PC-9 (cell line): Measurements from ENCODE around the gene ANGEL2. TPM values are rescaled to one million over a fixed set of nuclear protein-coding genes. Genes with fewer than 3 reads are reported as not detected.

Experiments used
- BruUV-seq: library from RNA; stranded (reverse); fragments of 400-500 nt; replicated peaks from 2 replicates; lab custom pipeline; 2021; lab: Mats Ljungman, UMichigan
- CTCF ChIA-PET: fragments of 300-600 bp; sonication (Branson Sonifier 250); formaldehyde crosslinking; loops from one replicate; lab custom pipeline; 2022; ENCODE audit warnings: antibody characterized with exemption; lab: Charles Lee
- POLR2A ChIA-PET: fragments of 300-600 bp; sonication (Branson Sonifier 250); formaldehyde crosslinking; loops from one replicate; lab custom pipeline; 2022; ENCODE audit warnings: antibody characterized with exemption; ENCODE audit not compliant: unreplicated experiment; lab: Charles Lee
- DNase-seq, 2 experiments: peaks; one replicate each; pipeline versions ENCODE4 v3.0.0 to v3.0.0-alpha.2; 2015 to 2022; ENCODE audit warnings: mixed read lengths in 1 of 2
- H2AFZ ChIP-seq: fragments of 200-600 bp; sonication (generic); 2 replicates; pipeline ENCODE4 v1.8.1; 2017; ENCODE audit warnings: antibody characterized with exemption
- H3F3A ChIP-seq: fragments of 200-600 bp; sonication (generic); 2 replicates; pipeline ENCODE4 v1.8.1; 2017; ENCODE audit warnings: antibody characterized with exemption, mild to moderate bottlenecking, low read depth; ENCODE audit not compliant: insufficient read depth
- H3K27ac ChIP-seq: fragments of 200-600 bp; sonication (generic); 2 replicates; pipeline ENCODE4 v1.6.1; 2016; ENCODE audit warnings: mixed run types
- H3K27me3 ChIP-seq: fragments of 200-600 bp; sonication (generic); 2 replicates; pipeline ENCODE4 v1.6.1; 2016; ENCODE audit warnings: low read depth, mixed run types; ENCODE audit not compliant: insufficient read depth
- H3K36me3 ChIP-seq: fragments of 200-600 bp; sonication (generic); 2 replicates; pipeline ENCODE4 v1.6.1; 2016; ENCODE audit warnings: low read depth, mixed run types
- H3K4me1 ChIP-seq: fragments of 200-600 bp; sonication (generic); replicated peaks from 2 replicates; pipeline ENCODE4 v1.6.1; 2016; ENCODE audit warnings: mixed run types; ENCODE audit not compliant: insufficient read depth
- H3K4me2 ChIP-seq: fragments of 200-600 bp; sonication (generic); 2 replicates; pipeline ENCODE4 v1.6.1; 2017; ENCODE audit warnings: mixed run types
- H3K4me3 ChIP-seq: fragments of 200-600 bp; sonication (generic); 2 replicates; pipeline ENCODE4 v1.6.1; 2016; ENCODE audit warnings: mixed run types
- H3K79me2 ChIP-seq: fragments of 200-600 bp; sonication (generic); 2 replicates; pipeline ENCODE4 v1.6.1; 2017; ENCODE audit warnings: low read depth, mixed run types
- H3K9me2 ChIP-seq: fragments of 200-600 bp; sonication (generic); 2 replicates; pipeline ENCODE4 v1.8.1; 2017; ENCODE audit warnings: mild to moderate bottlenecking; ENCODE audit not compliant: insufficient read depth
- H3K9me3 ChIP-seq: fragments of 200-600 bp; sonication (generic); 2 replicates; pipeline ENCODE4 v1.8.1; 2016; ENCODE audit warnings: low read depth; ENCODE audit not compliant: insufficient read depth
- H4K20me1 ChIP-seq: fragments of 200-600 bp; sonication (generic); 2 replicates; pipeline ENCODE4 v1.8.1; 2017; ENCODE audit not compliant: insufficient read depth
- EZH2 ChIP-seq: fragments of 200-600 bp; sonication (generic); IDR thresholded peaks from 2 replicates; pipeline ENCODE4 v1.8.0; 2017; ENCODE audit warnings: antibody characterized with exemption, low read depth
- intact Hi-C: fragments of 100-400 bp; cut with micrococcal nuclease; formaldehyde crosslinking; loops from one replicate; pipeline ENCODE4 v1.10.0; 2022; ENCODE audit not compliant: unreplicated experiment
- total RNA-seq: library from RNA; stranded (reverse); gene quantifications from 2 replicates; pipeline ENCODE4 v1.2.3, GENCODE V29; 2021
- TF ChIP-seq, protein P1 (sequence below): fragments of 200-600 bp; sonication (generic); conservative IDR thresholded peaks from 2 replicates; pipeline ENCODE4 v1.6.1; 2017; ENCODE audit warnings: mixed run types, antibody characterized with exemption, mild to moderate bottlenecking, moderate library complexity

ANGEL2 gene
- total RNA-seq, 1 experiment from 2014 or later = 42.6 TPM

DNA sequence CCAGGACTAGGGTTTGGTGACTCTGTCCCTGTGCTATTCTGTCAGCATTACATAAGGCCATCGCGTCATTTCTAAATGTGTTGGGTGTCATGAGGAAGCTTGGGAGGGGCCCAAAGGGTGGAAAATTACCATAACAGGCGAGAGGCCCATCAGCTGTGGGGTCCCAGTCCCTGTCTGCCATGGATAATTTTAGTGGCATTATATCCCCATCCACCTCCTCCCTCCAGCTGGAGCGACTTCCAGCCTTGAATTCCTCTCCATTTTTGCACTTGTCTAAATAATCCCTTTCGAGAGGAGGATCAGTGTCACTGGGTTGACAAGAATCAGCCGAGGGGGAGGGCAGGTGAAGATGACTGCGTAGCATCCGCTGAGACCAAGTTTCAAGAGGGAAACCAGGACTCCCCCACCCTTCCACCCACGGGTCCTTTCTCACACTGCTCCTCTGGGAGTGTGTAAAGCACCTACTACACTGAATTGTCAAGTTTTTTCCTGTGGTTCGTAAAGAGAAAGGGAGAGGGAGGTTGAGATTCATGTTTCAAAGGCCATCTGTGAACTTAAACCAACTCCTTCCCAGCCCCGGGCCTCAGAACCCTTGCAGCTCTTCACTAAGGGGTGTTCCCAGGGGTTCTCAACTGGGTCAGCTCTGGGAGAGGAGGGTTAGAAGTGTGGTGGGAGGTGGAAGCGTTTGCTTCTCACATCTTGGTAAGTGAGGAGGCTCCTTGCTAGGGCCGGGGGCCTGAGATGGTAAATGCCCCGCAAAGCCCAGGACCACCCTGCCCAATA is 36.1 kb downstream of the ANGEL2 start:
- no peak overlapping the region for H3K4me3 ChIP-seq
- H3K27me3 ChIP-seq = no peaks in the 10 kb centered on the region; the same call in 1 of the 2 replicates
- no peaks in the 10 kb centered on the region for H3K9me3 ChIP-seq
- H4K20me1 ChIP-seq = no peaks in the 10 kb centered on the region
- ChIA-PET CTCF (no interaction called here), POLR2A (no interaction called here)
- BruUV-seq = no TSS peak
- no peaks in the 10 kb centered on the region for H3K36me3 ChIP-seq
- H3F3A ChIP-seq = no peaks in the 10 kb centered on the region
- H3K27ac ChIP-seq = no peak overlapping the region
- H3K4me1 ChIP-seq = no peaks in the 10 kb centered on the region
- no peak overlapping the region for H2AFZ ChIP-seq
- no peak for TF ChIP-seq EZH2
- TF ChIP-seq, protein P1, sequence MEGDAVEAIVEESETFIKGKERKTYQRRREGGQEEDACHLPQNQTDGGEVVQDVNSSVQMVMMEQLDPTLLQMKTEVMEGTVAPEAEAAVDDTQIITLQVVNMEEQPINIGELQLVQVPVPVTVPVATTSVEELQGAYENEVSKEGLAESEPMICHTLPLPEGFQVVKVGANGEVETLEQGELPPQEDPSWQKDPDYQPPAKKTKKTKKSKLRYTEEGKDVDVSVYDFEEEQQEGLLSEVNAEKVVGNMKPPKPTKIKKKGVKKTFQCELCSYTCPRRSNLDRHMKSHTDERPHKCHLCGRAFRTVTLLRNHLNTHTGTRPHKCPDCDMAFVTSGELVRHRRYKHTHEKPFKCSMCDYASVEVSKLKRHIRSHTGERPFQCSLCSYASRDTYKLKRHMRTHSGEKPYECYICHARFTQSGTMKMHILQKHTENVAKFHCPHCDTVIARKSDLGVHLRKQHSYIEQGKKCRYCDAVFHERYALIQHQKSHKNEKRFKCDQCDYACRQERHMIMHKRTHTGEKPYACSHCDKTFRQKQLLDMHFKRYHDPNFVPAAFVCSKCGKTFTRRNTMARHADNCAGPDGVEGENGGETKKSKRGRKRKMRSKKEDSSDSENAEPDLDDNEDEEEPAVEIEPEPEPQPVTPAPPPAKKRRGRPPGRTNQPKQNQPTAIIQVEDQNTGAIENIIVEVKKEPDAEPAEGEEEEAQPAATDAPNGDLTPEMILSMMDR = no peak
- no peaks in the 10 kb centered on the region for H3K79me2 ChIP-seq
- intact Hi-C loops = no loop called here
- DNase-seq = no peak
- H3K4me2 ChIP-seq = no peak overlapping the region
- no peaks in the 10 kb centered on the region for H3K9me2 ChIP-seq

DNA sequence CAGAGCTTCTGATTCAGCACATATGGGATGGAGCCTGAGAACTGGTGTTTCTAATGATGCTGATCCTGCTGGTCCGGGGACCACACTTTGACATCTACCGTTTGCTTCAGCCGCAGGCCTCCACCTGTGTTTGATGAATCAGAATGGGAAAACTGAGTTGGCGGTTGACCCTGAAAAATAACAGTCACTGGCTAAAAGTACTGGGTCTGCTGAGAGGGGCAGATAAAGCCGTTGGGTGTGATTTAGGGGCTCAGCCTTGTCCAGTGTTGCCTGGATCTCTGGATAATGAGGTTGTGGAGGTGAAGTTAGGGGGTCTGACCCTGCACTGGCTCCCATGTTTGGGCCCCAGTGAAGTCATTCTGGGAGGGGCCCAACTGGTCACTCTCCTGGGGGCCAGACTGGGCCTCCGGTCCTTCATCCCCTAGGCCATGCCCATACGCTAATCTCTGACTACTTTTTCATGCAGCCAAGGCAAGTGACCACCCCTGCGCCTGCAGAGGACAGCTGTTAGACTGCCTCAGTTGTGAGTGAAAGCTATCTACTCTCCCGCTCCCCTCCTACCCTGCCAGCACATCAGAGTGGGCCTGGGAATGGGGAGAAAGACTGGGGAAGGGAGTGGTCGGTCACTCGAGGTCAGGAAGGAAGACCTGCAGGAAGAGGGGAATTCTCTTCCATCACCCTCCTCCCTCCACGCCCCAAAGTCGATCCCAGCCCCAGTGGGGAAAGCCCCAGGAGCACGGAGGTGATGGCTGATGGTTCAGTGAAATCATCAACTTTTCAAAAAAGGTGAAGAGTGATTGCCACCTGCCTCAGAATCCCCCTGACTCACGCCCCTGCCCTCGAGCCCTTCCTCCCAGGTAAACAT is 37.7 kb downstream of the ANGEL2 start:
- ChIA-PET CTCF (no interaction called here), POLR2A (no interaction called here)
- Histone ChIP-seq H3F3A (no peaks in the 10 kb centered on the region), H3K9me3 (no peaks in the 10 kb centered on the region), H3K4me1 (no peaks in the 10 kb centered on the region), H3K27ac (no peak overlapping the region), H3K27me3 (peaks cover 5% of the 10 kb centered on the region; the same call in 1 of the 2 replicates), H3K9me2 (no peaks in the 10 kb centered on the region), H3K36me3 (no peaks in the 10 kb centered on the region), H2AFZ (no peak overlapping the region), H3K4me2 (no peak overlapping the region), H4K20me1 (no peaks in the 10 kb centered on the region), H3K4me3 (no peak overlapping the region), H3K79me2 (no peaks in the 10 kb centered on the region)
- intact Hi-C loops = no loop called here
- DNase-seq = no peak
- TF ChIP-seq EZH2 = no peak
- TF ChIP-seq, protein P1 = no peak
- no TSS peak for BruUV-seq

DNA sequence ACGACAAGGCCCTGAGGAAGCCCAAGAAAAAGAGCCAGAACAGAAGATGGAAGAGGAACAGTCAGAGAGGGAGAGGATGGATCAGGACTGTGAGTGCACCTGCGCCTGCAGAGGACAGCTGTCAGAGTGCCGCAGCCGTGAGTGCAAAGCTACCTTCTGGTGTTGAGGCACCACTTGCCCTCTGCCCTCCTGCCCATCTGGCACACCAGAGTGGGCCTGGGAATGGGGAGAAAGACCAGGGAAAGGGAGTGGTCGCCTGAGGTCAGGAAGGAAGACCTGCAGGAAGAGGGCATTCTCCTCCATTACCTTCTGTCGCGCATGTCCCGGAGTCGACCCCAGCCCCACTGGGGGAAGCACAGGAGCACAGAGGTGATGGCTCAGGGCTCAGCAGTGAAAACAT is 39.1 kb downstream of the ANGEL2 start:
- POLR2A ChIA-PET = no interaction called here
- Histone ChIP-seq H4K20me1 (no peaks in the 10 kb centered on the region), H3K4me2 (no peak overlapping the region), H2AFZ (no peak overlapping the region), H3K36me3 (no peaks in the 10 kb centered on the region), H3F3A (no peaks in the 10 kb centered on the region), H3K79me2 (no peaks in the 10 kb centered on the region), H3K4me1 (no peaks in the 10 kb centered on the region), H3K9me3 (no peaks in the 10 kb centered on the region), H3K9me2 (no peaks in the 10 kb centered on the region), H3K27ac (no peak overlapping the region), H3K4me3 (no peak overlapping the region), H3K27me3 (peaks cover 13% of the 10 kb centered on the region; the same call in 1 of the 2 replicates)
- CTCF ChIA-PET = interaction anchor here (0.6 kb wide), 1 partner anchor 435 kb away, joined by 31 read pairs; no protein-coding TSS in a partner anchor
- no peak for DNase-seq
- intact Hi-C loops = no loop called here
- TF ChIP-seq EZH2 = no peak
- TF ChIP-seq, protein P1 = no peak
- no TSS peak for BruUV-seq
